Measurements from ENCODE around the gene LRRC56. TPM values are rescaled to one million over a fixed set of nuclear protein-coding genes. Genes with fewer than 3 reads are reported as not detected.

Gene LRRC56
- total RNA-seq, 1 donor from 2014 or later = 0.82 TPM

DNA sequence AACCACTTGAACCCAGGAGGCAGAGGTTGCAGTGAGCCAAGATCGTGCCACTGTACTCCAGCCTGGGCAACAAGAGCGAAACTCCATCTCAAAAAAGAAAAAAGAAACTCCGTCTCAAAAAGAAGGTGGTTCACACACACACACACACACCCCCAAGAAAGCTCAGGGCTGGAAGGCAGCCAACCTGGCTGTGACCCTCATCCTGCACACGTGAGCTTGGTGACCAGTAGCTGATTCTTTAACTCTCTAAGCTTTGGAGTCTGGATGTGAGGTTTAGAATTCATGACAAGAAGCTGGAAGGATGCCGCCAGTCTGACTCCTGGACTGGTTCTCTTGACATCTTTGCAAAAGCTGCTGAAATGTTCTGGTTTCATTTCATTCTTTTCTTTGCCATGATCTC is 28.4 kb upstream of the LRRC56 start:
- Mint-ChIP-seq H3K4me1 (ENCODE audit: low read depth, unreplicated experiment) (peaks cover 12% of the 10 kb centered on the region), H3K27me3 (ENCODE audit: low read depth, unreplicated experiment) (no peaks in the 10 kb centered on the region), H3K27ac (ENCODE audit: unreplicated experiment) (no peak overlapping the region), H3K36me3 (ENCODE audit: low read depth, unreplicated experiment) (peaks cover 7% of the 10 kb centered on the region), H3K9me3 (ENCODE audit: unreplicated experiment) (no peaks in the 10 kb centered on the region), H3K4me3 (ENCODE audit: unreplicated experiment) (peak overlapping the region; percentile 67)
- Histone ChIP-seq H3K27me3 (ENCODE audit: insufficient read depth, low read length) (no peaks in the 10 kb centered on the region), H4K20me1 (ENCODE audit: insufficient read depth, low read length) (peaks cover 2% of the 10 kb centered on the region), H3K4me1 (ENCODE audit: insufficient read depth, low read length) (peaks cover 28% of the 10 kb centered on the region), H3K4me3 (ENCODE audit: insufficient read depth, low read depth, low read length) (no peak overlapping the region), H3K36me3 (ENCODE audit: insufficient read depth, low read length) (peaks cover 3% of the 10 kb centered on the region), H3K9me3 (ENCODE audit: insufficient read depth, low read depth, low read length) (no peaks in the 10 kb centered on the region), H2AFZ (ENCODE audit: low read depth, low read length) (no peak overlapping the region), H3K27ac (ENCODE audit: low read depth, low read length) (no peak overlapping the region), H3K9ac (ENCODE audit: low read length) (no peak overlapping the region), H3K79me2 (ENCODE audit: insufficient read depth, low read length) (peaks cover 40% of the 10 kb centered on the region), H3K4me2 (ENCODE audit: low read length) (no peak overlapping the region)
- TF ChIP-seq, protein P1, sequence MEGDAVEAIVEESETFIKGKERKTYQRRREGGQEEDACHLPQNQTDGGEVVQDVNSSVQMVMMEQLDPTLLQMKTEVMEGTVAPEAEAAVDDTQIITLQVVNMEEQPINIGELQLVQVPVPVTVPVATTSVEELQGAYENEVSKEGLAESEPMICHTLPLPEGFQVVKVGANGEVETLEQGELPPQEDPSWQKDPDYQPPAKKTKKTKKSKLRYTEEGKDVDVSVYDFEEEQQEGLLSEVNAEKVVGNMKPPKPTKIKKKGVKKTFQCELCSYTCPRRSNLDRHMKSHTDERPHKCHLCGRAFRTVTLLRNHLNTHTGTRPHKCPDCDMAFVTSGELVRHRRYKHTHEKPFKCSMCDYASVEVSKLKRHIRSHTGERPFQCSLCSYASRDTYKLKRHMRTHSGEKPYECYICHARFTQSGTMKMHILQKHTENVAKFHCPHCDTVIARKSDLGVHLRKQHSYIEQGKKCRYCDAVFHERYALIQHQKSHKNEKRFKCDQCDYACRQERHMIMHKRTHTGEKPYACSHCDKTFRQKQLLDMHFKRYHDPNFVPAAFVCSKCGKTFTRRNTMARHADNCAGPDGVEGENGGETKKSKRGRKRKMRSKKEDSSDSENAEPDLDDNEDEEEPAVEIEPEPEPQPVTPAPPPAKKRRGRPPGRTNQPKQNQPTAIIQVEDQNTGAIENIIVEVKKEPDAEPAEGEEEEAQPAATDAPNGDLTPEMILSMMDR (IDR thresholded peaks at IDR 0.05; ENCODE audit: insufficient read depth, low read depth, low read length) = no peak
- TF ChIP-seq EZH2 (IDR thresholded peaks at IDR 0.05; ENCODE audit: insufficient read depth, low read length) = no peak
- FAIRE-seq (no peak), DNase-seq (ENCODE audit: low read depth) (no peak)

DNA sequence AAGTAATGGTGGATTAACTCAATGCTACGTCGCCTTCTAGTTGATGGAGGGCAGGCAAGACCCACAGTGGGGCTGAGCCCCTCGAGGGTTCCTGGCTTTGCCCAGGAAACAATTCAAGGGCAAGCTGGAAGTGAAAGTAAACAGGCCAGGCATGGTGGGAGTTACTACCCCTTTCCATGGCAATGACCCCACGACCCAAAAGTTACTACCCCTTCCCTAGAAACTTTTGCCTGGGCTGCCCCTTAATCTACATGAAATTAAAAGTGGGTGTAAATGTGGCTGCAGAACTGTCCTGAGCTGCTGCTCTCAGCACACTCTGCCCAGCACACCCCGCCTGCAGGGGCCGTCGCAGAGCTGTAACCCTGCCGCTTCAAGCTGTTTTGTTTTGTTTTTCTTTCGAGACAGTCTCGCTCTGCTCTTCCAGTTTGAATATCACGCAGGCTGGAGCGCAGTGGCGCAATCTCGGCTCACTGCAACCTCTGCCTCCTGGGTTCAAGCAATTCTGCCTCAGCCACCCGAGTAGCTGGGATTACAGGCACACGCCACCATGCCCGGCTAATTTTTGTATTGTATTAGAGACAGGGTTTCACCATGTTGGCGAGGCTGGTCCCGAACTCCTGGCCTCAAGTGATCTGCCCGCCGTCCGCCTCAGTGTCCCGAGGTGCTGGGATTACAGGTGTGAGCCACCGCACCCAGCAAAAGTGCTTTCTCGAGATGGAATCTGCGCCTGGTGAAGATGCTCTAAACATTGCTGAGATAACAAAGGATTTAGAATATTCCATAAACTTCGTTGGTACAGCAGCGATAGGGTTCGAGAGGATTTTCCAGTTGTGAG is 24.3 kb upstream of the LRRC56 start:
- Mint-ChIP-seq H3K36me3 (ENCODE audit: low read depth, unreplicated experiment) (peaks cover 29% of the 10 kb centered on the region), H3K9me3 (ENCODE audit: unreplicated experiment) (peaks cover 11% of the 10 kb centered on the region), H3K4me1 (ENCODE audit: low read depth, unreplicated experiment) (no peaks in the 10 kb centered on the region), H3K27me3 (ENCODE audit: low read depth, unreplicated experiment) (no peaks in the 10 kb centered on the region), H3K27ac (ENCODE audit: unreplicated experiment) (no peak overlapping the region), H3K4me3 (ENCODE audit: unreplicated experiment) (peak overlapping the region; percentile 60)
- FAIRE-seq = no peak
- no peak for DNase-seq (ENCODE audit: low read depth)
- Histone ChIP-seq H3K9me3 (ENCODE audit: insufficient read depth, low read depth, low read length) (no peaks in the 10 kb centered on the region), H3K4me1 (ENCODE audit: insufficient read depth, low read length) (peaks cover 3% of the 10 kb centered on the region), H3K4me2 (ENCODE audit: low read length) (no peak overlapping the region), H2AFZ (ENCODE audit: low read depth, low read length) (no peak overlapping the region), H3K36me3 (ENCODE audit: insufficient read depth, low read length) (peaks cover 6% of the 10 kb centered on the region), H3K79me2 (ENCODE audit: insufficient read depth, low read length) (peaks cover 9% of the 10 kb centered on the region), H3K27ac (ENCODE audit: low read depth, low read length) (no peak overlapping the region), H3K4me3 (ENCODE audit: insufficient read depth, low read depth, low read length) (no peak overlapping the region), H3K27me3 (ENCODE audit: insufficient read depth, low read length) (no peaks in the 10 kb centered on the region), H3K9ac (ENCODE audit: low read length) (no peak overlapping the region), H4K20me1 (ENCODE audit: insufficient read depth, low read length) (peaks cover 2% of the 10 kb centered on the region)
- TF ChIP-seq, protein P1 (IDR thresholded peaks at IDR 0.05; ENCODE audit: insufficient read depth, low read depth, low read length) = no peak
- no peak for TF ChIP-seq EZH2 (IDR thresholded peaks at IDR 0.05; ENCODE audit: insufficient read depth, low read length)

DNA sequence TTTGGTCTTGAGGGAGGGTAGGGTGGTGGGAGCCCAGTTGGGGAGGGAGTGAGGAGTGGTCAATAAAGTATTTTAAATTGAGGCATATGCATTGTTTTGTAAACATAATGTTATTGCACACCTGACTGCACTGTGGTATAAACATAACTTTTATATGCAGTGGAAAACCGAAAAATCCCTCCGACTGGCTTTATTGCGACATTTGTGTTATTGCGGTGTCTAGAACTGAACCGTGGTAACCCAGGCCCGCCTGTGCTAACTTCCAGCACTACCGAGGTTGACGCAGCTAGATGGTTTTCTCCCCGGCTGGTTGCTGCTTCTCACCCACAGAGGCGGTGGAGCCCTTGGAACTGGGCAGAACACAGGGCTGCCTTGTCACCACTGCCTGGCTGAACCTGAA is 22.7 kb upstream of the LRRC56 start:
- Mint-ChIP-seq H3K9me3 (ENCODE audit: unreplicated experiment) (peaks cover 11% of the 10 kb centered on the region), H3K4me3 (ENCODE audit: unreplicated experiment) (no peak overlapping the region), H3K27me3 (ENCODE audit: low read depth, unreplicated experiment) (no peaks in the 10 kb centered on the region), H3K4me1 (ENCODE audit: low read depth, unreplicated experiment) (no peaks in the 10 kb centered on the region), H3K36me3 (ENCODE audit: low read depth, unreplicated experiment) (peaks cover 29% of the 10 kb centered on the region), H3K27ac (ENCODE audit: unreplicated experiment) (no peak overlapping the region)
- H2AFZ ChIP-seq (ENCODE audit: low read depth, low read length) = no peak overlapping the region
- peaks cover 6% of the 10 kb centered on the region for H3K36me3 ChIP-seq (ENCODE audit: insufficient read depth, low read length)
- no peaks in the 10 kb centered on the region for H3K9me3 ChIP-seq (ENCODE audit: insufficient read depth, low read depth, low read length)
- no peak overlapping the region for H3K4me2 ChIP-seq (ENCODE audit: low read length)
- no peaks in the 10 kb centered on the region for H3K4me1 ChIP-seq (ENCODE audit: insufficient read depth, low read length)
- no peak overlapping the region for H3K27ac ChIP-seq (ENCODE audit: low read depth, low read length)
- H4K20me1 ChIP-seq (ENCODE audit: insufficient read depth, low read length) = no peaks in the 10 kb centered on the region
- no peak for DNase-seq (ENCODE audit: low read depth)
- TF ChIP-seq EZH2 (IDR thresholded peaks at IDR 0.05; ENCODE audit: insufficient read depth, low read length) = no peak
- TF ChIP-seq, protein P1 (IDR thresholded peaks at IDR 0.05; ENCODE audit: insufficient read depth, low read depth, low read length) = no peak
- H3K27me3 ChIP-seq (ENCODE audit: insufficient read depth, low read length) = no peaks in the 10 kb centered on the region
- no peak overlapping the region for H3K4me3 ChIP-seq (ENCODE audit: insufficient read depth, low read depth, low read length)
- H3K9ac ChIP-seq (ENCODE audit: low read length) = no peak overlapping the region
- peaks cover 3% of the 10 kb centered on the region for H3K79me2 ChIP-seq (ENCODE audit: insufficient read depth, low read length)
- no peak for FAIRE-seq

Data from astrocyte (in vitro differentiated cells and primary cell).